SIG-M5 treated with dmso at 0.1 percent for 504 hours (cell line): Measurements from ENCODE around the gene PXT1.
A peak's percentile ranks its signal among the peaks of the same experiment; 100 is the strongest.
"Not testable (repeated sequence)": the region's sequence is repeated elsewhere in the genome, so short reads cannot be mapped to it uniquely, and the experiment has no call there.

Experiments used
- DNase-seq: peaks from one replicate; lab custom pipeline; 2025; ENCODE audit not compliant: unreplicated experiment; lab: John Stamatoyannopoulos, UW

The PXT1 gene

GRCh38 chr6:36442671-36443470 is at the start of gene PXT1, which contains the start of gene KCTD20:
Gene PXT1, minus strand, starts transcription at chr6:36442854. Its CDS starts 16,772 bp downstream, at chr6:36426082.
Gene KCTD20, plus strand, starts transcription at chr6:36443000. Its CDS starts 27,098 bp downstream, at chr6:36470098.
- DNase-seq, result peak; percentile 78

GRCh38 chr6:36492092-36492491 is 49.4 kb upstream of the PXT1 start:
- DNase-seq, result no peak

GRCh38 chr6:36491378-36491965 is 48.8 kb upstream of the PXT1 start:
- DNase-seq, result no peak

- DNase-seq, result no peak
Measured at GRCh38 chr6:36489426-36489825, 46.8 kb upstream of the PXT1 start.

- DNase-seq, result no peak
Measured at GRCh38 chr6:36488221-36488620, 45.6 kb upstream of the PXT1 start.

- no peak for DNase-seq
Measured at GRCh38 chr6:36487698-36488097, 45.0 kb upstream of the PXT1 start.

GRCh38 chr6:36484736-36485135 is 42.1 kb upstream of the PXT1 start:
- DNase-seq, result no peak

- DNase-seq, result not testable (repeated sequence)
Measured at GRCh38 chr6:36483326-36483725, 40.7 kb upstream of the PXT1 start.

GRCh38 chr6:36479256-36479655 is 36.6 kb upstream of the PXT1 start:
- DNase-seq, result no peak

- DNase-seq, result no peak
Measured at GRCh38 chr6:36478051-36478526, 35.4 kb upstream of the PXT1 start.

GRCh38 chr6:36469946-36470345 is 27.3 kb upstream of the PXT1 start:
- no peak for DNase-seq

- DNase-seq, result no peak
Measured at GRCh38 chr6:36469148-36469661, 26.6 kb upstream of the PXT1 start.

- DNase-seq, result no peak
Measured at GRCh38 chr6:36467625-36468024, 25.0 kb upstream of the PXT1 start.

- DNase-seq, result no peak
Measured at GRCh38 chr6:36464233-36464632, 21.6 kb upstream of the PXT1 start.

- DNase-seq, result no peak
Measured at GRCh38 chr6:36463676-36464075, 21.0 kb upstream of the PXT1 start.

GRCh38 chr6:36461646-36462045 is 19.0 kb upstream of the PXT1 start:
- DNase-seq, result no peak

GRCh38 chr6:36460916-36461315 is 18.3 kb upstream of the PXT1 start:
- no peak for DNase-seq

GRCh38 chr6:36459501-36459900 is 16.8 kb upstream of the PXT1 start:
- no peak for DNase-seq

- peak; percentile 19 for DNase-seq
Measured at GRCh38 chr6:36455486-36456027, 12.9 kb upstream of the PXT1 start.

GRCh38 chr6:36452897-36453296 is 10.2 kb upstream of the PXT1 start:
- not testable (repeated sequence) for DNase-seq

GRCh38 chr6:36449173-36449572 is 6.5 kb upstream of the PXT1 start:
- not testable (repeated sequence) for DNase-seq

GRCh38 chr6:36445621-36446020 is 3.0 kb upstream of the PXT1 start:
- no peak for DNase-seq
